HG03025 (cell line): Measurements from ENCODE around the gene FRMD4B.

Source experiments
- ATAC-seq: cut with Tn5 transposase; IDR thresholded peaks from one replicate; pipeline ENCODE4 v1.9.1; 2021; ENCODE audit warnings: mild to moderate bottlenecking, moderate library complexity; ENCODE audit not compliant: unreplicated experiment, low FRiP score

Gene FRMD4B

DNA sequence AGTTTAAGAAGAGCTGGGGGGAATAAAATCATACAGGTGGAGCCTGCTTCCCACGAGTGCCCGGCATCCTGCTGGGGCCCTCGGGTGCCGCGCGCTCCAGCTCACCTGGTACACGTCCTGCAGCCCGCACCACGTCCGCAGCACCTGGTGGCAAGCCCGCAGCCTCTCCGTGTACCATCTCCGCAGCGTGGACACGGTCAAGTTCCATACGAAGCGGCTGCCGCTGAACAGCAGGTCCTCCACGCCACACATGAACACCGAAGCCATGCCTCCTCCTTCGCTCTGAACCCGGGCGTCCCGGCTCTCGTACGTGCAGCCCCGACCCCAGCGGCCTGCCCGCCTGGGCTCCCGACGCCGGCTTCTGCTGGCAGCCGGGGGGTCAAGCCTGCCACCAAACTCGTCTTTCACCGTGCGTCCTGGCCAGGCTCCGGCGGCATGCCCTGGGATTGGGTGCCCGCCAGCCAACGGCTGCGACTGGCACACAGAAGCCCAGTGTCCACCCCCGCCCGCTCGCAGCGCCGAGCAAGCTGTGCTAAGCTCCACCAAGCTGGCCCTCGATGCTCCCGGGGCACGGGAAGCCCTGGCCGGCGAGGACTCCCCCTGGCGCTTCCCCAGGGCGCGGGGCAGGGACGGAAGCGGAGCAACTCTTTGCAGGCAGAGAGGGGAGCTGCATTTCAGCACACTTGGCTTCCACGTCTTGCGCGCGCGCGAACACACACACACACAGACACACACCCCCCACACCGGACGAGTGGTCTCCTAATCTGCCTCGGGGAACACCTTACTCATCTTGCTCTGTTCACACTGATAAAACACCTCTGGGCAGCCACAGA, at the start of gene FRMD4B:
TSS of gene FRMD4B (minus strand) at position 366 of the 833 bp plus-strand sequence. CDS start at position 267, 99 bp downstream.
- ATAC-seq: no peak

DNA sequence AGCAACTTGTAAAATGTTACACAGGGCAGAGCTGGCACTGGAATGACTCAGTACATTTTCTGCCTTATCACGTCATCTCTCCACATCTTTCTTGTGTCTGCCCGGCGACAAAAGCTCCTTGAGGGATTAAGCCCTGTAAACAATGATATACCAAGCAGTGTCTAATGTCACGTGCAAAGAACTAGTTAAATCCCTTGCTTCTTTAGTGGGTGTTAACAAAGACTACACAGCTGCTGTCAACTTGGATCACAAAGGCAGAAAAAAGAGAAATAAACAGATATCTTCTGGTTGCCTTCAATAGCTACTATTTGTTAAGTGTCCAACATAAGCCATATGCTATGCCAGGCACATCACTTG, 48.1 kb upstream of the FRMD4B start:
- no peak for ATAC-seq

DNA sequence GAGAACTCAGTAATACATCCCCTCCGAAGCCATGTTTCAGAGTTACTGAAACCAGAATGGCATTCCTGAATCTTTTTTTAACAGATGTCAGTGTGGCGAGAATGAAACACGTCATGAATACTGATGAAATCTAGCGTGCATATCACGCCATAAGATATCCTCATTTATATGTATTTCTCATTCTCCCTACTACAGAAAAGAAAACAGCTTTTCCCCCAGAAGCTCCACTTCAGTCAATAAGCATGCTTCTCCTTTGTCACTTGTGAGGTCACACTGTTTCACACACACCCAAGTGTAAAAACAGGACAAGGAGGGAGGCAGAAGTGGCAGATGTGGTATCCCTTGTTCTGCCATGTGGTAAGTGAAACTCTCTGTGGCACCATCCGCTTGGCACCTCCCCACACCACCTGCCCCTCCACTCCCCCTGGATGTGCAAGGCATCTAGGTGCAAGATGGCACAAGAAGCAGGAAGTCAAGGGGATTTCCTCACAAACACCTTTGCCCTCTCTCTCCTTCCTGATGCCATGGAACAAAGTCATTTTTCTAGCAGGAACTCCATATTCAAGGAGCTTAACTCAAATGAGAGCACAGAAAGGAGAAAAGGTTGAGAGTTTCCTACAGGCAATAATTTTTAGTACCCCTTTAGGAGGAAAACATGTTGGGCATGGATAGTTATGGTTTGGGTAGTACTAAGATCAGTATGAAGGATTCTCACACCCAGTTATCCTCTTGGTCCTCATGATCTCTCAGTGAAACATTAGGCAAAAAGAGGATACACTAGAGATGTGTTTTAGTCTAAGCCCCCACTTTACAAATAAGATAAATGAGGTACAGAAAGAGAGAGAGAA, 47.5 kb upstream of the FRMD4B start:
- no peak for ATAC-seq

DNA sequence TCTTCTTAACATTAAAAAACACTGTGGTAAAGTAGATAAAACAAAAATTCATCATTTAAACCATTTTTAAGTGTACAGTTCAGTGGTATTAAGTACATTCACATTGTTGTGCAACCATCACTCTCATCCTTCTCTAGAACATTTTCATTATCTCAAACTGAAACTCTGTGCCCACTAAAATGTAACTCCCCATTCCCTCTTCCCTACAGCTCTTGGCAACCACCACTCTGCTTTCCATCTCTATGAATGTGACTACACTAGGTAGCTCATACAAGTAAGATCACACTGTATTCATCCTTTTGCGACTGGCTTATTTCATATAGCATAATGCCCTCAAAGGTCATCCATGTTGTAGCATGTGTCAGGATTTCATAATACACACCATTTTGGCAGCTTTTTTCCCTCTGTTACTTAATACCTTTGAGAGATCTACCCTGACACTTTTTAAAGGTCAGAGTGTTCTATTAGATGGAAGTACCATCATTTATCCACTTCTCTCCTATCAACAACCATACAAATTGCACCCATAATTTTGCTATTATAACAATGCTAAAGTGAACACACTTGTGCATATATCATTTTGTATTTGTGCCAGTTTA, 42.9 kb upstream of the FRMD4B start:
- no peak for ATAC-seq

DNA sequence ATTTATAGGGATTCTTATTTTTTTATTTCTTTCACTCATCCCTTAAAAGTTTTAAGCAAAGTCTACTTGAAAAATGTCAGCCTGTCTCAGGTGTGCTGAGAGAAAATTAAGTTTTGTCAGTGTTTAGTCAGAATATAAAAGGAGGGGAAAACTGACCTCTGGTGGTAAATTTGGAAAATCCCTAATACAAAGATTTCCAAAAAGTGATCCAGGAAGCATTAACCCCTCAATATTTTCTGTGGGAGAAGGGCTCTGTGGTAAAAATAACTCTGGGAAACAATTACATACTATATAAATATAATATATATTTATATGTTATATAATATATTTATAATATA, 41.0 kb upstream of the FRMD4B start:
- ATAC-seq: no peak

DNA sequence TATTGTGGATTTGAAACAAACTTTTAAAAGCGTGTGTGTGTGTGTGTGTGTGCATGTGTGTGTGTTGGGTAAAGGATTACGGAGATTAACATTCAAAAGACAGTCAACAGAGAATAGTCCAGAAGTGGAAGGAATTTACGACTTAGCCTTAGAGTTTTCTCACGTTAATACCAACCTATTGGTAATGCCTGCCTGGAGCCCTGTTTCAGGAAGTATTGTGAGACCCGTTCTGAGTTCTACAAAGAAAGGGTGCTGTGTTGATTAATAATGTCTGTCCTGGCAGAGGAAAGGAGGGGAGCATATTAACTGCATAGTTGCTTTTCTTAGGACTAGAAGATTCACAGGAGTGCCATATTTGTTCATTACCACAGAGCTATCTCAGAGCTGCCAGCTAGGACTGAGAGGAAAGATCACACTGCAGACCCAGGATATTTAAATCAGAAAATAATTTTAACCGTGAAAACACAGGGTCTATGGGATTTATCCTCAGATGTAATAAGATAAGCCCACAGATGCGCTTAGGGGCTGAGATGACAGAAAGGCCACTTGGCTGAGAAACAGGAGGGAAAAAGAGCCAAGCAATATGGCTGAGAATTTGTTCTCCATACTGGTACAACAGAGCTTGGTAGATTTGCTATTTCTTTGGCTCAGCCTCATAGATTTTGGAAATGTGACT, 40.5 kb upstream of the FRMD4B start:
- no peak for ATAC-seq

DNA sequence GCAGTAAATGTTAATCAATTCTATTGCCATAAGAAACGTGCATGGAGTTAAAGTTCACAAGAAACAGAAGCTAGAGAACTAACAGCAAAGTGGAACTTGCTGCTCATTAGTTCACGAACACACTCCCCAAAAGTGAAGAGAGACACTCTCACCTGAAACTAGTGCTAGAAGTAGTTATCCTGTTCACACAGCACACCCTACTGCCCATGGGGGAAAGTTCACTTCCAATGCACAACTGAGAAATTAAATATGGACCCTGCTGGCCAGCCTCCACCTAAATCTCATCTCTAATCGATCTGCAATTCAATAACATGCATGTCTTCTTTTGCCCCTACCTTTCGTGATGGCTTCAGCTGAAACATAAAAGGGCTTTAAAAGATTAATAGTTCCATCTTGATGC, 39.4 kb upstream of the FRMD4B start:
- ATAC-seq: peak; percentile 75

DNA sequence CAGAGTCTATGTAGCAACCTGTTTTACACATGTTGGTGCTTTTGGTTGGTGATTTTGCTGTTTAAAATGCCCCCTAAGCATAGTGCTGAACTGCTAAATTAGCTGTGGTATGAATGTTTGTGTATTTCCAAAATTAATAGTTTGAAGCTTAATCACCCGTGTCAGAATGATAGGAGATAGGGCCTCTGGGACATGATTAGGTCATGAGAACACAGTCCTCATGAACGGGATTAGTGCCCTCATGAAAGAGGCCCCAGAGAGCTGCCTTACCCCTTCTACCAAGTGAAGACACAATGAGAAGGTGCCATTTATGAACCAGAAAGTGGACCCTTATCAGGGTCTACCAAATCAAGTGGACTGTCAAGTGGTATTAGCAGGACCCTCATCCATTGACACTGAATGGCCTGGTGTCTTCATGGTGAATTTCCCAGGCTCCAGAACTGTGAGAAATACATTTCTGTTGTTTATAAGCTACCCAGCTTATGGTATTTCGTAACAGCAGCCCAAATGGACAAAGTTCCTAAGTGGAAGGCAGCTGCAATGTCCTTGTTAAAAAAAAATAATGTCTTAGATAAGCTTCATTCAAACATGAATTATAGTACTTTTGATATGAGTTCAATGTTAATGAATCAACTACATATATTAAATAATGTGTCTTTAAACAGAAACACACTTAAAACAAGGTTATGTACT, 37.7 kb upstream of the FRMD4B start:
- no peak for ATAC-seq

DNA sequence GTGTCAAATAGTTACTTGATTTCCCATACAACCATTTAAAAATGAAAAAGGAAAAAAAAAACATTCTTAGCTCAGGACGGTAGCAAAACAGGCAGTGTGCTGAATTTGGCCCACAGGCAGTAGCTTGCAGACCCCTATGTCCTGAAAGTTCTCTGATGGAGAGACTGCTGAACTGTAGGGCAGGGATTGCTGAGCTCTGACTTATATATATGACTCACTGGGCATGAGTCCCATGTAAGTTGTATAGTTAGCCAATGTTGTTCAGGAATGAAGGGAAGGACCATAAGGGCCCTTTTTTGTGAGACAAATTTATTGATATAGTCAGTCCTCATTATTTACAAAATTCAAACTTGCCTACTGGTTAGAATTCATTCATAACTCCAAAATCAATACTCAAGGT, 36.9 kb upstream of the FRMD4B start:
- no peak for ATAC-seq

DNA sequence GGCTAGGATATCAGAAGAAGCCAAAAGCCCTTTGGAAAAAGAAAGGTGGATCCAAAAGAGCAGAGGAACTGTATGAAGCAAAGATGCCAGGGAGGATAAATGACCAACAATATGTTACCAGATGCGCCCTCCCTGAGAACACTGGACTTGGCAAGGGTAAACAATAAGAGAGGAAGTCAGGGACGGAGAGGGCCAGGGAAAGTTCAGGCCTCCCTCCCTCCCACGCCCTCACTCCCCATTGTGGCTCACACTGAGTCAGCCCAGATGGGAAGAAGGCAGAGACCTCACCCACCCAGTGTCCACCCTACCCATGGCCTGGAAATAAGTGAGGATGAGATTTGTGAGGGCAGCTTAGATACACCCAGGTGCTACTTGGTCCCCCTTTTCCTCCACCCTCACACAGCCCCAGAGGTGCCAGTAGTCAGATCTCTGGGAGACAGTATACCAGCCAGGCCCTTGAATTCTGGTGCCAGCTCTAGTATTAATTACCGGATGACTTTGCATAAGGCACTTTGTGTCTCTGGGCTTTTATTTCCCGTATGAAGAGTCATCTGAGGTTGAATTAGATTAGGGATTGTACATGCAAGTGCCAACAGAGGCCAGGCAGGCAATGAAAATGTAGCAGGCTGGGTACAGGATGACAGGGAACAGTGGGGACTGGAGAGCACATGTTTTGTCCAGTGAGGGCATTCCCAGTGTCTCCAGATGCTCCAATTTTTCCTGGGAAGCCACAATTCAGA, 35.1 kb upstream of the FRMD4B start:
- no peak for ATAC-seq

DNA sequence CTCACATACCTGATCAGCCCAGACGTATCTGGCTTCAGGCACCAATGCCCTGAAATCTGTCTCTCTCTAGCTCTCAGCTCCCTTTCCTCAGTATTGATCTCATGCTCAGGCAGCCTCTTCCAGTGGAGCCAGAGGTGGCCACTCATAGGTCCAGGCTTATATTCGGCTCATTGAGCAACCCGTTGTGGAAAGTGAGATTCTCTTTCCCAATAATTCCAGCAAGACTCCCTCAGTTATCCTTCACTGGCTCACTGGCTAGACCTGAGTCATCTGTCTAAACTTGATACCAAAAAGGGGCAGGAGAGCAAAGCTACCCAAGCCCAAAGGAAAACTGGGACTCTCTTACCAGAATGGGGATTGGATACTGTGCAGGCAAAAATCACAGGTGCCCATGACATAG, 33.4 kb upstream of the FRMD4B start:
- ATAC-seq: no peak

DNA sequence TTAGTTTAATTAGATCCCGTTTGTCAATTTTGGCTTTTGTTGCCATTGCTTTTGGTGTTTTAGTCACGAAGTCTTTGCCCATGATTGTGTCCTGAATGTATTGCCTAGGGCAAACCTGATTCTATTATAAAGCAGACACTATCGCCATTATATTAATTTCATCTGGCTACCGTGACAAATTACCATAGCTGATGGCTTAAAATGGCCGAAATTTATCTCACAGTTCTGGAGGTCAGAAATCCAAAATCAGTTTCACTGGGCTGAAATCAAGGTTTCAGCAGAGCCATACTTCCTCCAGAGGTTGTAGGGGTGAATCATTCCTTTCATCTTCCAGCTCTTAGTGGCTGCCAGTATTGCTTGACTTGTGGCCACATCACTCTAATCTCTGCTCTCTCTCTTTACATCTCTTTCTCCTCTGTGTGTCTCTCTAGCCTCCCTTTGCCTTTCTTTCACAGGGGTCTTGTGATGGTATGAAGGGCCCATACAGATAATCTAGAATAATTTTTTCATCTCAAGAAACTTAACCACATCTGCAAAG, 31.7 kb upstream of the FRMD4B start:
- no peak for ATAC-seq

DNA sequence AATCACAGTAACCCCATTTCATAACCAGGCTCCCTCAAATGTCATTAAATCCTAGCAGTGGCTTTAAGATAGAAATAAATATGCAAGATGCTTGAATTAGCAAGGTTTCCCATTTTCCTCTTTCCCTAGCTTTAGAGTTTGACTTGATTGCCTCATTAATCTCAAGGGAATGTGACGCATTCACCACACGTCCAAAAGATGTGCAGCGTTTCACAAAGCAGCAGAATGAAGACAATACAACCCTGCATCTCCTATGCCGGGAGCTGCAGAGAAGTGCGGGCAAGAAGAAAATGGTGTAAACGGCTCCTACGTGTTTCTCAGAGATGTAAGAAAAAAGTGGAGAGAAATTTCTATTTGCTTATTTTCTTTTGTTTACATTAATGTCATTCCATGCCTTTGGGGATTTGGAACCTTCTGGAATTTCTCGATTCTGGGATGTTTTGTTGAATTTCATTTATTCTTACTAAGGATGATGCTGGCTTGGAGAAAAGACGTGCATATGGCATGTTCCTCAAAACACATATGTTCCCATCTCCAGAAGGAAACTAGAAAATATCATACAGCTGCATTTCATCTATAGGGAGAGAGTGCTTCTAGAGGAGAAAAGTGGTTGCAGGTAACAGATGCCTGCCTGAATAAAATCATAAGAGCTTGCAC, 27.8 kb upstream of the FRMD4B start:
- ATAC-seq: no peak

DNA sequence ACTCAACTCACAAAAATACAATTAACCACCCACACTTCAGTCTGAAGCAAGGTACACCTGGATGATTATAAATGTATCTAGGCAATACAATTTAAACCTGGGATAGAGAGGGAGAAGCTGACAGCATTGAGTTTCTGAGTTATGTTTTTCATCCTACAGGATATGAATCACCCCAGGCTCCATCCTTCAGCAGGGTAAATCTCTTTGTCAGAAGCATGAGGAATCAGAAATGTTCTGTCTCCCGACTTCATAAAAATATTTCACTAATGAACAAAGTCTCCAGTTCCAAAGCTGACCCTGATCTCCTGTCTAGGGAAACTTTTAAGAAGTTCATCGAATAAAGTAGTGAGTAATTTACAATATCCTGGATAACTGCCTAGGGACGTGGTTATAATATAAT, 25.5 kb upstream of the FRMD4B start:
- ATAC-seq: no peak

DNA sequence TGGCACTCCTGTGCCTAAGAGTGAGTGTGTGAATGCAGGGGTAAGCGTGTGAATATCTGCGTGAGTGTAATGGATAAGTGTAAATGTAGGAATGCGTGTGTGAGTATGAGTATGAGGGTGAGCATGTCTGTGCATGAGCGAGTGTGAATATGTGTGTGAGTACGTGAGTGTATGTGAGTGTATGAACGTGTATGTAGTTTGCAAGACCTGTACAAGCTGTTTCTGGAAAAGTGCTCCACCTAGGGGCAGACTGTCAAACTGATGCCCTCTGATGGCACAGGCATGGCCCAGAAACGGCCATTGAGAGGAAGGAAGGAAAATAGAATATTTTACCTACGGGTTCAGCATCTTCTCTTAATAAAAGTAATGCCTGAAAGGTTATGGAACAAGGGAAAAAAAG, 24.4 kb upstream of the FRMD4B start:
- peak; percentile 98 for ATAC-seq

DNA sequence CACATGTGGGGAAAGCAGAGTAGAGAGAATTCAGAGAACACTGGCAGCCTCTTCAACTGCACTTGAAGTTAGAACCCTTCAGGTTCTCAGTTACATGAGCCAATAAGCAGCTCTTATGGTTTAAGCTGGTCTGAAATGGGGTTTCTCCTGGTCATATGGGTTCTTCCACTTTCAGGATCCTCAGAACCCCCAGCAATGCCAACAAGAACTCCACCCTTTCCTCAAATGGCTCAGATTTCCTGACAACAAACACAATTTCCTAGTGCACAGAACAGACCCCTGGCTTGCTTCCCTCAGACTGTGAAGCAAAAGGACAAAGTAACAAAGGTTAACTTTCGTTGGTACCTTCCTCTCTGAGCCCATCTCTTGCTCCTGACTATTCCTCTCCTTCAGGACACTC, 23.9 kb upstream of the FRMD4B start:
- peak; percentile 20 for ATAC-seq

DNA sequence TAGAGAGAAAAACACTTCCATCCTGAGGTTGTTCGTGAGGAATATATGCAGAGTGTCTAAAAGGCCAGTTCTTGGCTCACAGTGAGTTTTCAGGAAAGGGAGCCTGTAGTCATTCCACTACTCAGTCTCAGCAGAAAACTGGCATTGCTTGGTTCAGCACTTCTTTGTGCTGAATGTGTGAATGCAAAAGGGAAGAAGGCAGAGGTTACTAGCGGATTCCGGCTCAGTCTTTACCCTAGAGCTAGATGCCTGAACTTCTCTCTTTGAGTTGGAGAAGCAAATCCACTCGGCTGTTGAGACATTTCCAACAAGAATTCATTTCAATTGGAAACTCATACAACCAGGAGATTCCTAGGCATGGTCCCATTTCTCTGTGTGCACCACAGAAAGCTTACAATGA, 23.1 kb upstream of the FRMD4B start:
- no peak for ATAC-seq

DNA sequence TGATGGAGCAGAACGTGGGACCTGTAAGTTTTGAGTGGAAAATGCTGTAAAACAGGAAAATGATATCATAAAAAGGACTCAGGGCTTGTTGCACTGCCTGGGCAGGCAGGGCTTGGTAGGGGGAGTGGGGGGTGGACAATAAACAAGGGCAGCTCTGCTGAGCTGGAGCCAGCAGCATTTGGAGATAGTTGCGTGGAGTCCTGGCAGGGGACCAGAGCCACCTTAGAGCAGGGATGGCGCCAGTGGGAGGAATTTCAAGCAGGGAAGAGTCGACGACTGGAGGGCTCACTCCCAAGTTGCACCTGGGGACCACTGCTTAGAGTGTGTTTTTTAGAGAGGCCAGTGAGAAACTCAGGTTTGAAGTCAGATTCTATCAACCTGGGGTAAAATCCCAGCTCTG, 22.7 kb upstream of the FRMD4B start:
- ATAC-seq: no peak

DNA sequence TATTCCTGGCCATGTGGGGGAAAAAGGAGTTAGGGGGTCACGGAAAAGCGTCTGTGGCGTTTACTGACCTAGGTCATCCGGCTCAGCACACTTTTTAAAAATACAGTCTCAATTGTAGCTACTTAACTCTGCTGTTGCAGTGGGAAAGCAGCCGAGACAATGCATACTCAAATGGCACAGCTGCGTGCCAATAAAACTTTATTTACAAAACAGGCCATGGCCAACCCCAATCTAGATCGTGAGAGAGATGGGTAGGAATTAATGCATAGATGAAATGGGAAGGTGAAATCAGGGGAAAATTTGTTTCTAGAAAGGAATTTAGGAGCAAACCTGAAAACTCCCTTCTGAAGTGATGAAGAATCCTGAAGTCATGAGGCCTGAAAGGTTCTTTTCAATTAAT, 22.0 kb upstream of the FRMD4B start:
- ATAC-seq: no peak
